ENCODE measurements around the gene SH3PXD2B. TPM values are rescaled to one million over a fixed set of nuclear protein-coding genes. Genes with fewer than 3 reads are reported as not detected.

The SH3PXD2B gene
- total RNA-seq, 1 experiment from 2014 or later = 27.5 TPM

- Histone ChIP-seq H3K4me2 (ENCODE audit: low read length) (no peak overlapping the region), H3K9me3 (ENCODE audit: control insufficient read depth in 1 of 2, insufficient read depth in 1 of 2, low read depth in 1 of 2, low read length in 2 of 2) (no peaks in the 10 kb centered on the region), H3K36me3 (ENCODE audit: control insufficient read depth in 1 of 2, insufficient read depth in 2 of 2, low read length in 2 of 2) (no peaks in the 10 kb centered on the region), H3K9ac (ENCODE audit: low read length) (no peak overlapping the region), H4K20me1 (ENCODE audit: insufficient read depth) (no peaks in the 10 kb centered on the region), H2AFZ (ENCODE audit: low read depth, low read length, poor library complexity, severe bottlenecking) (no peak overlapping the region), H3K79me2 (ENCODE audit: insufficient read depth, low read length) (peaks cover 16% of the 10 kb centered on the region; the same call in 1 of the 2 replicates), H3K4me3 (replicated peaks in 1 of 2; ENCODE audit: low read depth in 1 of 2, low read length in 2 of 2) (no peak overlapping the region), H3K27ac (ENCODE audit: low read depth, low read length) (no peak overlapping the region), H3K9me2 (ENCODE audit: insufficient read depth) (no peaks in the 10 kb centered on the region), H3K4me1 (ENCODE audit: control insufficient read depth in 1 of 2, insufficient read depth in 2 of 2, low read length in 2 of 2) (peaks cover 0 to 4% of the 10 kb centered on the region in 2 experiments; a peak in 1 of 4 replicates), H3K27me3 (ENCODE audit: insufficient read depth, low read length) (no peaks in the 10 kb centered on the region)
- ChIA-PET CTCF (interaction anchor here (1.8 to 3.0 kb wide), 2 partner anchors 10 to 15 kb away, joined by 5 to 22 read pairs; no protein-coding TSS in a partner anchor), POLR2A (no interaction called here), RAD21 (ENCODE audit: low non-redundant PET in 1 of 2, low total read pairs in 2 of 2, uncharacterized antibody in 2 of 2, unreplicated experiment in 2 of 2) (no interaction called here)
- ATAC-seq = no peak
- no TSS peak for BruUV-seq (replicated peaks)
- no peak for DNase-seq (ENCODE audit: low read depth, low spot score)
- intact Hi-C loops (cut with micrococcal nuclease) = no loop called here
- no peak for TF ChIP-seq SP1 (IDR thresholded peaks at IDR 0.05; ENCODE audit: low read depth)
- TF ChIP-seq FOSL1 (IDR thresholded peaks at IDR 0.05; ENCODE audit: low read depth) = no peak
- TF ChIP-seq, protein P1, sequence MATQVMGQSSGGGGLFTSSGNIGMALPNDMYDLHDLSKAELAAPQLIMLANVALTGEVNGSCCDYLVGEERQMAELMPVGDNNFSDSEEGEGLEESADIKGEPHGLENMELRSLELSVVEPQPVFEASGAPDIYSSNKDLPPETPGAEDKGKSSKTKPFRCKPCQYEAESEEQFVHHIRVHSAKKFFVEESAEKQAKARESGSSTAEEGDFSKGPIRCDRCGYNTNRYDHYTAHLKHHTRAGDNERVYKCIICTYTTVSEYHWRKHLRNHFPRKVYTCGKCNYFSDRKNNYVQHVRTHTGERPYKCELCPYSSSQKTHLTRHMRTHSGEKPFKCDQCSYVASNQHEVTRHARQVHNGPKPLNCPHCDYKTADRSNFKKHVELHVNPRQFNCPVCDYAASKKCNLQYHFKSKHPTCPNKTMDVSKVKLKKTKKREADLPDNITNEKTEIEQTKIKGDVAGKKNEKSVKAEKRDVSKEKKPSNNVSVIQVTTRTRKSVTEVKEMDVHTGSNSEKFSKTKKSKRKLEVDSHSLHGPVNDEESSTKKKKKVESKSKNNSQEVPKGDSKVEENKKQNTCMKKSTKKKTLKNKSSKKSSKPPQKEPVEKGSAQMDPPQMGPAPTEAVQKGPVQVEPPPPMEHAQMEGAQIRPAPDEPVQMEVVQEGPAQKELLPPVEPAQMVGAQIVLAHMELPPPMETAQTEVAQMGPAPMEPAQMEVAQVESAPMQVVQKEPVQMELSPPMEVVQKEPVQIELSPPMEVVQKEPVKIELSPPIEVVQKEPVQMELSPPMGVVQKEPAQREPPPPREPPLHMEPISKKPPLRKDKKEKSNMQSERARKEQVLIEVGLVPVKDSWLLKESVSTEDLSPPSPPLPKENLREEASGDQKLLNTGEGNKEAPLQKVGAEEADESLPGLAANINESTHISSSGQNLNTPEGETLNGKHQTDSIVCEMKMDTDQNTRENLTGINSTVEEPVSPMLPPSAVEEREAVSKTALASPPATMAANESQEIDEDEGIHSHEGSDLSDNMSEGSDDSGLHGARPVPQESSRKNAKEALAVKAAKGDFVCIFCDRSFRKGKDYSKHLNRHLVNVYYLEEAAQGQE (IDR thresholded peaks at IDR 0.05; ENCODE audit: low read depth) = no peak
- TF ChIP-seq EZH2 (IDR thresholded peaks at IDR 0.05) = no peak
- no peak for TF ChIP-seq CEBPB (IDR thresholded peaks at IDR 0.05; ENCODE audit: low read depth)
- no peak for TF ChIP-seq RAD21 (IDR thresholded peaks at IDR 0.05; ENCODE audit: low read depth)
Observed at GRCh38 chr5:172436879-172437369, 17.4 kb downstream of the SH3PXD2B start.

Data from HCT116 (cell line).